ENCODE measurements around the gene NDUFC1.

Gene NDUFC1

DNA sequence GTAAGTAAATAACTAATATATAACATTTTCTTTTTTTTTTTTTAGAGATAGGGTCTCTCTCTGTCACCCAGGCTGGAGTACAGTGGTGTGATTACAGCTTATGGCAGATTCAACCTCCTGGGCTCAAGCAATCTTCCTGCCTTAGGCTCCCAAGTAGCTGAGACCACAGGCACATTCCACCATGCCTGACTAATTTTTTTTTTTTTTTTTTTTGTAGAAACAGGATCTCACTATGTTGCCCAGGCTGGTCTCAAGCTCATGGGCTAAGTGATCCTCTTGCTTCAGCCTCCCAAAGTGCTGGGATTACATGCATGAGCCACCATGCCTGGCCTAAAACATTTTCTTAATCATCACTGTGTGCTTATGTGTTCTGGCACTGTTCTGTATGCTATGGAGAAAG, 55.0 kb downstream of the NDUFC1 start:
- DNase-seq (ENCODE audit: low spot score), result no peak

- no peak for DNase-seq (ENCODE audit: low spot score)
Measured at GRCh38 chr4:139246166-139246565, 56.1 kb downstream of the NDUFC1 start.

DNA sequence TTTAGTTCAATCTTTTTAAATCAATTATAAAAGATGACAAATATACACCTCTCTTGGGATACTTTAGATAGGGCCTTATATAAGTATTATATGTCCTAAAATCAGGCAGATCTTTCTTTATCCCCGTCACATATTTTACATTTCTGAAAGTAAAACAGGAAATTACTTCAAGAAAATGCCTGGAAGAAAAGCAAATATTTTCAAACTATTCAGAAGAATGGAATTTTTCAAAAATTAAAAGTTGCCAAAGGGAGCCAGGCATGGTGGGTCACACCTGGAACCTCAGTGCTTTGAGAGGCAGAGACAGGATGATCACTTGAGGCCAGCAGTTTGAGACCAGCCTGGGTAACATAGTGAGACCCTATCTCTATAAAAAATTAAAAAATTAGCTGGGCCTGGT, 56.7 kb downstream of the NDUFC1 start:
- DNase-seq (ENCODE audit: low spot score), result no peak

DNA sequence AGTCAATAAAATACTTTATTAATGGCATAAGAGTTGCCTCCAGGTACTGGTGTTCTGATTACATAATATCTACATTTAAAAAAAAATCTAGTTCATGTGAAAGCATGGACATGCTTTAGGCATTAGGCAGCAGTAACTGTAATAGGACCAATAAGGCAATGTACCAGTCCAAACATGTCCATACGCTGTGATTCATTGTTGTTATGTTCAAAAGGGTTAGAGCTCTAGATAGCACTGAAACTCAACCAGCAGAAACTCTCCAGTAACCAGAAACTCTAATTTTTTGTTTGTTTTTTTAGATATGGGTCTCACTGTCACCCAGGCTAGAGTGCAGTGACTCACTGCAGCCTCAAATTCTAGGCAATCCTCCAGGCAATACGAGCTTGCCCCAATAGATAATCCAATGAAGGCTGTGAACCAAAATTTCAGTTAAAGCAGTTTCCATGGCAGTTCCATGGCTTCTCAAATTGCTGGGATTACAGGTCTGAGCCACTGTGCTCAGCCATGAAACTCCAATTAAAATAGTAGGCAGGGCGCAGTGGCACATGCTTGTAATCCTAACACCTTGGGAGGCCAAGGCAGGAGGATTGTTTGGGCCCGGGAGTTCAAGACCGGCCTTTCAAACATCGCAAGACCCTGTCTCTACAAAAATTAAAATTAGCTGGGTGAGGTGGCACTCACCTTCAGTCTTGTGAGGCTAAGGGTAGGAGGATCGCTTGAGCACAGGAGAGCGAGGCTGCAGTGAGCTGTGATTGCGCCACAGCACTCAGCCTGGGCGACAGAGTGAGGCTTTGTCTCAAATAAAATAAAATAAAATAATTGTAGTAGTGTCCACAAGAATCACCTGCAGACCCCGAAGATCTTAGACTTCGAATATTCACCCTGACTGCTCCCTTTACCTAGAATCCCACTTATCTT, 58.6 kb downstream of the NDUFC1 start:
- no peak for DNase-seq (ENCODE audit: low spot score)

DNA sequence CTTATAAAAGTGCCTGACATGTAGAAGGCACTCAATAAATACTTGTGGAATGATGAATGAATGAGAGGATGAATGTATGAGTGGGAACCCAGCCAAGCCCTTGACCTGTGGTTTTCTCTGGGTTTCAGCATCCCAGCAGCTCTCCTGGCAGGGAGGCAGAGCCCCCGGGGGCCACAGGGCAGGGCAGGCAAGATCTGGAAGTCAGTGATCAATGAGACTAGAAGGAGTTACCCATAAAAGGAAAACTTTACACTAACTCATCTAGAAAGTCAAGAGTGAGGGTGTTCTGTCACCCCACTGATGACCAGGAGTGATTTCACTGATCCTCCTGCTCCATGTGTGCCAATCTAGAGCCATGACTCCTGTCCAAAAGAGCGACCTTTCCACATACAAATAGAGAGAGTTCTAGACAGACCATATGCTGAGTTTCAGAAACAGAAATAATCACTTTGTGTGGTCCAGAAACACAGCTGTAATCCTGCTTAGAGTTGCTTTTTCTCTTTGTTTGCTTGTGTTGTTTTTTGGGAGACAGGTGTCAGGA, 59.7 kb downstream of the NDUFC1 start:
- DNase-seq (ENCODE audit: low spot score), result no peak

DNA sequence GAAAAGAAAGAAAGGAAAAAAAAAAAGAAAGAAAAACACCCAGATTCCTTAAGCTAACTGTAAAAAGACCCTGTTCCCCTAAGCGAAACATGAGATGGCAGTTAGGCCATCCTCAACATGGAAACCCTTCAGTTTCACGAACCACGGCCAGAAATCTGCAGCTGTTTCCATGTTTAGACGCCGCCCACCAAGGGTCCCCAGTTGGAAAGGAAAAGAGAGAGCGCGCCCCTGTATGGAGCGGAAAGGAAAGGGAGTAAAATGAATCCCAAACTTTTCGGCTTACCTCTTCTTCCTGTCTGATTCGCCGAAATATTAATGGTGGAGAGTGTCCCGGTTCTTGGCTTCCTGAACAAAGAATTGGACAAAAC, 60.5 kb downstream of the NDUFC1 start:
- DNase-seq (ENCODE audit: low spot score), result no peak

DNA sequence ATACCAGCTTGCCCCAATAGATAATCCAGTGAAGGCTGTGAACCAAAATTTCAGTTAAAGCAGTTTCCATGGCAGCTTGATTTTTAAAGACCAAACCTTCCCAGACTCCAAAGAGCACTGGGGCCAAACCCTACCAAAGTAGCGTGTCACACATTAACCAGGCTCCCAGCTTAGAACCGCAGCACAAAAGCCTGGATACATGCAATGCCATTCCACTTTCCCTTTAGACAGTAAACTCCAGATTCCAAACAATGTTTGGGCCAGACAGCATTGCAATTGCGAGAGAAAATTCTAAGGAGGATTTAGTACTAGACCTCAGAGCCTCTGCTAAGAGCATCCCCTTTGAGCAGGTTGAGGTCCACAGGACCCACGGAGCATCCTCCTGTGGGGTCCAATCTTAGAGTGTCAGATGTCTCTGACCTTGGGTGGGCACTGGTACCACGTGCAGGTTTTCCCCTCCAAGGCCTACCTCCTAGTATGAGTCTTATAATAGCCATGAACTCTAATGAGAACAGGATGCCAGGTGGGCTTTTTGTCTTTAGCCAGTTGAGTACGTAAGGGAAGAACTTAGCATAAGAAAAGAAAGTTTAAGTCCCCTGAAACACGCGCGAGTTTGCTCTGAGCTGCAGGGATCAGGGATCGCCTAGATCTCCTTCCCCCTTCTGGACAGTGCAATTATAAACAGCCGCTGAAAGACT, 61.0 kb downstream of the NDUFC1 start:
- no peak for DNase-seq (ENCODE audit: low spot score)
